ENCODE data around the gene MDM2.

- no peak for TF ChIP-seq POLR2A (IDR thresholded peaks at IDR 0.05; ENCODE audit: low read length)
- no peak for TF ChIP-seq GATA1 (IDR thresholded peaks at IDR 0.05; ENCODE audit: low read depth, low read length)
Observed at GRCh38 chr12:68768431-68768939, 39.5 kb upstream of the MDM2 start.

All from erythroblast (primary cell).